Measurements from ENCODE around the gene NVL.

- no peak for TF ChIP-seq SIN3A (IDR thresholded peaks at IDR 0.05; ENCODE audit: borderline replicate concordance, insufficient read depth, low read length)
- no peak for TF ChIP-seq TAF1 (IDR thresholded peaks at IDR 0.05; ENCODE audit: borderline replicate concordance, insufficient read depth, low read length)
Measured at GRCh38 chr1:224276771-224277487, 53.0 kb downstream of the NVL start.
